Cardiac septum (tissue), 1 donor: Measurements from ENCODE around the gene FGF14. TPM values are rescaled to one million over a fixed set of nuclear protein-coding genes. Genes with fewer than 3 reads are reported as not detected.

Source experiments
- DNase-seq: peaks from one replicate; pipeline ENCODE4 v3.0.0-alpha.2; 2020; ENCODE audit warnings: low spot score
- intact Hi-C: fragments of 100-400 bp; cut with DNase I; formaldehyde crosslinking; loops from one replicate; pipeline ENCODE4 v1.14.0; 2022
- total RNA-seq: library from RNA; stranded (reverse); fragmentation: NEBNext Ultra II Directional; extraction: Animal tissue kit (Norgen Biotek cat#: 25700); gene quantifications from one replicate; pipeline ENCODE4 v1.2.1, GENCODE V29; 2021
- donor health status: DM: no; HTN: no; CAD: no.

Gene FGF14
- total RNA-seq, 1 donor from 2014 or later = 4.8 TPM

GRCh38 chr13:101811881-101812280 is 590.0 kb downstream of the FGF14 start:
- no peak for DNase-seq
- intact Hi-C loops = no loop called here

GRCh38 chr13:101811284-101811839 is 590.5 kb downstream of the FGF14 start:
- DNase-seq = no peak
- intact Hi-C loops = no loop called here

- intact Hi-C loops = no loop called here
- no peak for DNase-seq
These were observed 602.7 kb downstream of the FGF14 start for GRCh38 chr13:101799196-101799595.

DNA sequence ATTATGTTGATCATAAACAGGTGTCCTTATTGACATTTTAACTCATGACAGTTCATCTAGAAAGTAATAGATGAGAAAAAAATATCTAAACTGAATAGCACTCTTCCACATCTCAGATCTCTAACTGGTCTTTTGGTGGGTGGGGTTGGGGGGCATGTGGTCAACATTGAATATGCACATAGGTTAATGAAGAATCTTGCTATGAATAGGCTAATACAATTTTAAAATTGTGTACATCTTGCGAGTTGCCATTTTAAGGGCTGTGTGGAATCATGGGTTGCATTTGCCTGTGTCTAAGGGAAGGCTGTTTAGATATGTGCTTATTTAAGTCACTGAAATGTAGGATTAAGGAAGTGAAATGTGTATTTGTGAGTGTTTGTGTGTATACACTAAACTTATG is 603.4 kb downstream of the FGF14 start:
- no peak for DNase-seq
- intact Hi-C loops = no loop called here

GRCh38 chr13:101795460-101795859 is 606.4 kb downstream of the FGF14 start:
- no peak for DNase-seq
- intact Hi-C loops = no loop called here

DNA sequence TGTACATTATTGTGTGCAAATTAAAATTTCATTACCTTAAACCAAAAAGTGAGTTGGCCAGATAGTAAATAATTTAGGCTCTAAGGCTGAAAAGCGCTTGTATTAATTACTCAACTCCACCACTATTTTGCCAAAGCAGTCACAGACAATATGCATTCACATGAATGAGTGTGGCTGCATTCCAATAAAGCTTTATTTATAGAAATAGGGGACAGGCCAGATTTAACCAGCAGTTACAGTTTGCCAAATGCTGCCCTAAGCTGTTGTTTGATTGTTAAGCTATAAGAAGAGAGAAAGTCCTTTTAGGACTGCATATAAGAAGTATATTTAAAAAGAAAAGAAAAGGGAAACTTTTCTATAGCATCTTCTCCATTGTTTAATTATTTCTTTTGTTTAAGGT is 606.8 kb downstream of the FGF14 start:
- intact Hi-C loops = no loop called here
- no peak for DNase-seq

GRCh38 chr13:101792189-101792588 is 609.7 kb downstream of the FGF14 start:
- intact Hi-C loops = no loop called here
- no peak for DNase-seq

- intact Hi-C loops = loop anchor here (5.0 to 10.0 kb wide), 2 partner anchors 131 to 669 kb away; no protein-coding TSS in a partner anchor
- no peak for DNase-seq
These were observed 616.0 kb downstream of the FGF14 start for GRCh38 chr13:101785858-101786257.

- intact Hi-C loops = loop anchor here (10.0 kb wide), 1 partner anchor 670 kb away; no protein-coding TSS in a partner anchor
- no peak for DNase-seq
These were observed 617.5 kb downstream of the FGF14 start for GRCh38 chr13:101784313-101784712.

DNA sequence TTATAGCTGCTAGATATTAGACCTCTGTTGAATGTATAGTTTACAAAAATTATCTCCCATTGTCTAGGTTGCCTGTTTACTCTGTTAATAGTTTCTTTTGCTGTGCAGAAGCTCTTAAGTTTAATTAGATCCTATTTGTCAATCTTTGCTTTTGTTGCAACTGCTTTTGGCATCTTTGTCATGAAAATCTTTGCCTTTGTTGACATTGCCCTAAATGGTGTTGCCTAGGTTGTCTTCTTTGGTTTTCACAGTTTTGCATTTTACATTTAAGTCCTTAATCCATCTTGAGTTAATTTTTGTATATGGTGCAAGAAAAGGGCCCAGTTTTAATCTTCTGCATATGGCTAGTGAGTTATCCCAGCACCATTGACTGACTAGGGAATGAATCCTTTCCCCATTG is 618.3 kb downstream of the FGF14 start:
- no peak for DNase-seq
- intact Hi-C loops = loop anchor here (10.0 kb wide), 1 partner anchor 671 kb away; no protein-coding TSS in a partner anchor

- intact Hi-C loops = loop anchor here (10.0 kb wide), 1 partner anchor 675 kb away; no protein-coding TSS in a partner anchor
- no peak for DNase-seq
These were observed 621.6 kb downstream of the FGF14 start for GRCh38 chr13:101780211-101780610.

GRCh38 chr13:101779147-101779546 is 622.7 kb downstream of the FGF14 start:
- no peak for DNase-seq
- intact Hi-C loops = no loop called here

- intact Hi-C loops = no loop called here
- DNase-seq = no peak
These were observed 626.6 kb downstream of the FGF14 start for GRCh38 chr13:101775267-101775666.

DNA sequence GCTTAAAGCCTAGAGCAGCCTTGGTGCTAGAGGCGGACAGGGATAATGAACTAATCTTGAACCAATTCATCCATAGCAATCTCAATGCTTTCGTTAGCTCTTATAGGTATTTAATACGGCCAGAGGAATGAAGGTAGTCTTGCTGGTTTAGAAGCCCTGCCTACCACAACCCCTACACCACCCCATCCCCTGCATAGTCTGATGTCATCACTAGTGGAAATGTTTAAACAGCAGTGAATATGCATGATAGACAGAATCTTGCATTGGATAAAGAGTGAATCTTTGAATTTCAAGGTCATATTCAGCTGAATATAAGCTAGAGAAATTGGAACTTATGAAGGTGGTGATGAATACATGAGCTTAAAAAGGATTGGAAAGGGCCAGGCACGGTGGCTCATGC is 627.5 kb downstream of the FGF14 start:
- no peak for DNase-seq
- intact Hi-C loops = no loop called here

GRCh38 chr13:101773062-101773461 is 628.8 kb downstream of the FGF14 start:
- no peak for DNase-seq
- intact Hi-C loops = no loop called here

DNA sequence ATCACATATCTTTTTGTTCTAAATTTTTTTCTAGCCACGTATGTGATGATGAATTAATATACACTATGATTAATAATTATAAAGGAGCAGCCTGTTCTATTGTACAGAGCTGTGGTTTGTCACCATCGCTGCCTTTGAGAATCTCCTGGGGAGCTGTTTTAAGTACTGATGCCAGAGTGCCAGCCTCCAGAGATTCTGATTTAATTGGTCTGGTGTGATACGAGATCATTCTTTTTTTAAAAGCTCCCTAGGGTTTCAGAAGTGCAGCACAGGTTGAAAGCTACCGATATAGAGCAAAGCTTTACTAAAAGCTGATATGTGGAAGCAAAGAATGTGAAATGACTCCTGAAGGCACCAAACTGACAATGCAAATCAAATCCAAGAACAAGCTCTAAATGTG is 634.7 kb downstream of the FGF14 start:
- no peak for DNase-seq
- intact Hi-C loops = no loop called here

DNA sequence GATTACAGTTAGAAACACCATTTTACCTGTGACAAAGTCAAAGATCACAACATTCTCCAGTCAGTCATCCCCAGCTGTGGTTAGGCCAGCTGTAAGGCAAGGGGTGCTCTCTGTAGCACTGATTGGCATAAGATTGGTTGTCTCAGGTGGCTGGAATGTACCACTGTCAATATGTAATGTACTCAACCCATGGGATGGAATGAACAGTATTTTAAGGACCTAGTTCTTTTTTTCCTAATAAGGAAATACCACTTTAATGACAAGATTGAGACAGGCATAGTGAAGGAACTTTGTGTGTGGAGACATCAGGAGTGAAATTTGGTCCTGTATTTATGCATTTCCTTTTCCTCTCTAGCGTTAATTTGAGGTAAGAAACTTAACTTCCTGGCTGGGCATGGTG is 638.7 kb downstream of the FGF14 start:
- intact Hi-C loops = no loop called here
- DNase-seq = no peak

DNA sequence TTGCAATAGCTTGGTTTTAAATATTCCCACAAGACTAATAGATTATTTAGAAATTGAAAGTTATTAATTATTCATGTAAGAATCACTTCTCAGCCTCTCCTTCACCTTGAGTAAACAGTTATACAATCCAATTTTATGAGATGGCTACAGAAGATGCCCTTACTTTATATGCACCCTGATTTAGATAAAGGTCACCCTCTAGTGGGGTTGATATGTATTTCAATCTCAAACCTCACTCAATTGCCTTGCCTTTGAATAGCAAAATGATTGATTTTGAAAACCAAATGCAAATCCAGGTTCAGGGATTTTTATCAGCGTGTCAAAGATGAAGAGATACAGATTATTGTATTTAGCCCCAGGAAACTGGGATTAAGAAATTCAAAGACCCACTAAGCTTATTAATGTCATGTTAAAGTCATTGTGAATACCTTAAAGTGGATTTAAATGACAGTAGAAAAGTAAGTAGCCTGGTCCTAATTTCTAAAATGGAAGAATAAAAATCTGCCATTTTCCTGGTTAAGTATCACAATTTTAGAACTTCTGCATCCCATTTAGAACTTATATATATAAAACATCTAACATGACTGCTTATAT is 644.3 kb downstream of the FGF14 start:
- intact Hi-C loops = loop anchor here (5.0 kb wide), 1 partner anchor 240 kb away; no protein-coding TSS in a partner anchor
- DNase-seq = no peak

DNA sequence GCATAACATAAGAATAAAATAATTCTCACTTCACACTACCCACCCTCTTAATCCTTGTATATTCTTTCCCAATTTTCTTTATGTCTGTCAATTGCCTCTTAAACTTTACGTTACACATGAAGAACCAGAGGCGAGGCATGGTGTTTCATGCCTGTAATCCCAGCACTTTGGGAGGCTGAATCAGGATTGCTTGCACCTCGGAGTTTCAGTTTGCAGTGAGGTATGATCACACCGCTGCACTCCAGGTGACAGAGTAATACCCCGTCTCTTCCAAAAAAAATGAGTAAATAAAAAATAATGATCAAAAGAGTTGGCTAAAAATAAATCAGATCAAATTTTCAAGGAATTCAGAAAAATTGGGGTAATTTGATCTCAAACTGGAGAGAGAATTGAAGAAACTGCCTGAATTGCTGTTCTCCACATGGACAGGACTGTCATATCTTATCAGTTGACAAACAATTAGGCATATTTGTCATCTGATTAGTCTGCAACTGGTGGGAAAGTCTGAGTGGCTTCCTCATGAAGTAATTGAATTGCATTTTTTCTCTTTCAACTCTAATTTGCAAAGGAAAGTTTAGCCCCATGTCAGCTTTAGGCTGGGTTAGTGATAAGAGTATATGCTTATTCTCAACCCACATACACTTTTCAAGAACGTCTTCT is 646.5 kb downstream of the FGF14 start:
- DNase-seq = no peak
- intact Hi-C loops = loop anchor here (5.0 kb wide), 1 partner anchor 238 kb away; no protein-coding TSS in a partner anchor

- intact Hi-C loops = no loop called here
- no peak for DNase-seq
These were observed 649.4 kb downstream of the FGF14 start for GRCh38 chr13:101752432-101752831.

- no peak for DNase-seq
- intact Hi-C loops = no loop called here
These were observed 650.4 kb downstream of the FGF14 start for GRCh38 chr13:101751488-101751887.
